ENCODE results near the gene KCNK3. TPM values are rescaled to one million over a fixed set of nuclear protein-coding genes. Genes with fewer than 3 reads are reported as not detected.
A peak's percentile ranks its signal among the peaks of the same experiment; 100 is the strongest.

KCNK3 gene
- total RNA-seq, 1 experiment from 2014 or later, result not detected

DNA sequence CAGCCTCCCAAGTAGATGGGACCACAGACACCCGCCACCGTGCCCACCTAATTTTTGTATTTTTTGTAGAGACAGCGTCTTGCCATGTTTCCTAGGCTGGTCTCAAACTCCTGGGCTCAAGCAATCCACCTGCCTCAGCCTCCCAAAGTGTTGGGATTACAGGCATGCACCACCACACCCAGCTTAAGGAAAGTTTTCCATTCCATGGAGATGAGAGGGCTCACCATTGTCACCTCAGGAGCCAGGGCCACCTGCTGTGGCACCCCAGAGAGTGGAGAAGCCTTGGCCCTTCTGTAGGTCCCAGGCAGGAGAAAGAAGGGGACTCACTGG is 76.2 kb downstream of the KCNK3 start:
- Histone ChIP-seq H2AFZ (ENCODE audit: low read length) (no peak overlapping the region), H3K79me2 (ENCODE audit: low read length) (peaks cover 84% of the 10 kb centered on the region), H3K9ac (ENCODE audit: low read length) (no peak overlapping the region), H3K27ac (ENCODE audit: low read length) (no peak overlapping the region), H3K36me3 (ENCODE audit: insufficient read depth, low read length) (no peaks in the 10 kb centered on the region), H4K20me1 (ENCODE audit: insufficient read depth, low read depth, low read length) (0 out of 2 replicates have a peak, but pooled peaks cover 19% of the 10 kb centered on the region), H3K4me3 (ENCODE audit: low read length) (no peak overlapping the region), H3K4me1 (ENCODE audit: low read length) (peaks cover 15% of the 10 kb centered on the region), H3K9me3 (ENCODE audit: low read length) (no peaks in the 10 kb centered on the region), H3K27me3 (ENCODE audit: low read length) (no peaks in the 10 kb centered on the region), H3K4me2 (ENCODE audit: low read depth, low read length, poor library complexity, severe bottlenecking) (no peak overlapping the region), H3K9me2 (replicated peaks; ENCODE audit: insufficient read depth, low read length) (no peaks in the 10 kb centered on the region)
- DNase-seq, result no peak

DNA sequence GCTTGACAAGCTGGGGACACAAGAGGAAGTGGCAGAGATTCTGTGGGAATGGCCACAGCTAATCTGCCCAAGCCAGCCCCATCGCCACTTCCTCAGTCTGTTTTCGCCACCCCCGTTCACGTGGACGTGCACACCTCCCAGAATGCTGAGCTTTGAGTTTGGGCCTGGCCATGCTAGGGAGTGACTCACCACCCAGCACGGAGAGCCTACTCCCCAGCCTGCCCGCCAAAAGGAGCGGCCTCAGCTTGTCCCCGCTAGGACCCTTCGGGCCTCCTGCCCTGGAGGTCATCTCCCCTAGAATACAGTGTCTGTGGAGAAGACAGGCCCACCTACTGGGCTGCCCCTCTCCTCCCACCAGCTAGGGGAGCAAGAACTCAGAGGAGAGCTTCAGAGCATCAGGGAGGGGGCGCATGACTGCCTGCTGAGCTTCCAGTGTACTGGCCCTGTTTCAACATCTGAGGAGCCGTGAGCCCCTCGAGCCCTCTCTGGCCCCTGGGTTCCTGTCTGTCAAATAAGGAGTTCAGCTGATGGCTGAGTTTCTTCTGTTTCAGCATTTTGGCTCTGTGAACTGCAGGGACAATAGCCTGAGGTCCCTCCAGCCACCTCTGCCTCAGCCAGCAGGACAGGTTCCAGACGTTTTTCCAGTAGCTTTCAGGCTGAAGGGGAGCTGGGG is 76.7 kb downstream of the KCNK3 start:
- no peak overlapping the region for H3K27ac ChIP-seq (ENCODE audit: low read length)
- H4K20me1 ChIP-seq (ENCODE audit: insufficient read depth, low read depth, low read length), result 0 out of 2 replicates have a peak, but pooled peaks cover 19% of the 10 kb centered on the region
- H3K4me3 ChIP-seq (ENCODE audit: low read length), result no peak overlapping the region
- peaks cover 85% of the 10 kb centered on the region for H3K79me2 ChIP-seq (ENCODE audit: low read length)
- no peaks in the 10 kb centered on the region for H3K9me3 ChIP-seq (ENCODE audit: low read length)
- no peak for DNase-seq
- H3K4me1 ChIP-seq (ENCODE audit: low read length), result peaks cover 18% of the 10 kb centered on the region
- no peak overlapping the region for H3K9ac ChIP-seq (ENCODE audit: low read length)
- H2AFZ ChIP-seq (ENCODE audit: low read length), result no peak overlapping the region
- no peaks in the 10 kb centered on the region for H3K9me2 ChIP-seq (replicated peaks; ENCODE audit: insufficient read depth, low read length)
- H3K4me2 ChIP-seq (ENCODE audit: low read depth, low read length, poor library complexity, severe bottlenecking), result no peak overlapping the region
- no peaks in the 10 kb centered on the region for H3K36me3 ChIP-seq (ENCODE audit: insufficient read depth, low read length)
- H3K27me3 ChIP-seq (ENCODE audit: low read length), result no peaks in the 10 kb centered on the region

DNA sequence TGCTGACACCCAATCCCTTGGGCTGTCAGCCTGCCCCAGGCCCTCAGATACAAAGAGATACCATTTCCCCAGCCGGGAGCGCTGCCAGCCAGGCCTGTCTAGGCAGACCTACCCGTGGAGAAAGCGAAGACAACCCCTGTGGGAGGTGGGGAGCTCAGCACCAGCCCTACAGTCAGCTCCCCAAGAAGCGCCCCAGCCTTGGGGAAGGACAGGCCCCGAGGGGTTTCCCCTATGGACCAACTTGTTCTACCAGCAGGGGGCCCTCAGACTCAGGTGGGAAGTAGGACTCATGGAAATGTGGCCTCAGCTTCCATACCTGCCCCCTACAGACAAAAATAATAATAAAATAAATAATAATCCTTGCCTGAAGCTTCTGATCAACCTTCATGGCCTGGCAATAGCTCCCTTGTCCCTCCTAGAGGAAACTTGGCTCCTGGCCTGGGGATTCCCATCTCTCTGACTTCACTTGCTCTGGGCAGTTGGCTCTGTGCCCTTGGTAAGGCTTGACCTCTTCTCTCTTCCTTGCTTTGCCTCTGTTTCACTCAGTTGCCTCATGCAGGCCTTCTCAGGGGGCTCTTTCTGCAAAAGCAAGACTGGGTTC is 78.6 kb downstream of the KCNK3 start:
- no peaks in the 10 kb centered on the region for H3K27me3 ChIP-seq (ENCODE audit: low read length)
- H3K4me2 ChIP-seq (ENCODE audit: low read depth, low read length, poor library complexity, severe bottlenecking), result no peak overlapping the region
- no peak overlapping the region for H3K4me3 ChIP-seq (ENCODE audit: low read length)
- H3K27ac ChIP-seq (ENCODE audit: low read length), result no peak overlapping the region
- no peak overlapping the region for H3K9ac ChIP-seq (ENCODE audit: low read length)
- 0 out of 2 replicates have a peak, but pooled peaks cover 9% of the 10 kb centered on the region for H4K20me1 ChIP-seq (ENCODE audit: insufficient read depth, low read depth, low read length)
- no peaks in the 10 kb centered on the region for H3K36me3 ChIP-seq (ENCODE audit: insufficient read depth, low read length)
- peak; percentile 61 for DNase-seq
- peaks cover 70% of the 10 kb centered on the region for H3K79me2 ChIP-seq (ENCODE audit: low read length)
- H3K4me1 ChIP-seq (ENCODE audit: low read length), result peaks cover 9% of the 10 kb centered on the region
- no peaks in the 10 kb centered on the region for H3K9me3 ChIP-seq (ENCODE audit: low read length)
- no peak overlapping the region for H2AFZ ChIP-seq (ENCODE audit: low read length)
- no peaks in the 10 kb centered on the region for H3K9me2 ChIP-seq (replicated peaks; ENCODE audit: insufficient read depth, low read length)

DNA sequence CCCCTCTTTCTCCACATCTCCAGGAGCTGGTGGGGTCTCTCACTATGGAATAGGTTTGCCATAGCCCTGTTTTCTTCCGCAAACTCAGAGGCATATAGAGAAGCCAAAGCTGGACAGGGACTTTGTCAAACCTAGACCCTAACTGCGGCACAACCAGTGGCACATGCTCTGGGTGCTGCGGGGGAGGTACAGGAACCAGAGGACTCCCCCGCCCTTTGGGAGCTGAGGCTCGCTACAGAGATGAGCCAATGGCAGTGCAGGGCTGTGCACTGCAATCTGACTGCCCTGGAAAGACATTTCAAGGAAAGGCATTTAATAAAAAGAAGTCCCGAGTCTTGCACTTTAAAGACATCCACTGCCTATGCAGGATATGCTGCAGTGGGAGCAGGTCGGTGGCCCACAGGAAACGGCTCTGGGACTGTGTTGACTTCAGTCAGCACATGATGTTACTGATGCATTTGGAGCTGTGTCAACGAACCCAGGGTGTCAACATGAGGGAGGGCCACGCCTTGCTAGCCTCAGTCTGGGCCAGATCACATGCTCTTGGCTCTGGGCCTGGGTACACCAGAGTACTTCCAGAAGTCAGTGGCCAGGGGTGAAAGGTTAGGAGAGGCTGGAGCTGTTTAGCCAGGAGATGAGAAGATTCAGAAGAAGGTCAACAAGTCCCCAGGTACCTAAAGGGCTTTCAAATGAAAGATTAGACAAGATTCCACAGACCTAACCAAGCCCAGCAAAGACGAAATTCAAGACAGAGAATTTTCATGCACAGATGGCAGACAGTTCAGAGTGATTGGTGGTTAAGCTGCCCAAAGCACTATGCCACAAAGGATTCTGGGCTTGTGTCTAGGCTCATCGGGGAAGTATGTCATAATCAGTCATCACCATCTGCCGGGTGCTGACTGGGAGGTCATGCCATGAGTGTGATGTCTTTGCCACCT is 79.8 kb downstream of the KCNK3 start:
- Histone ChIP-seq H3K9me3 (ENCODE audit: low read length) (no peaks in the 10 kb centered on the region), H3K9me2 (replicated peaks; ENCODE audit: insufficient read depth, low read length) (no peaks in the 10 kb centered on the region), H4K20me1 (ENCODE audit: insufficient read depth, low read depth, low read length) (0 out of 2 replicates have a peak, but pooled peaks cover 4% of the 10 kb centered on the region), H3K79me2 (ENCODE audit: low read length) (peaks cover 58% of the 10 kb centered on the region), H3K36me3 (ENCODE audit: insufficient read depth, low read length) (no peaks in the 10 kb centered on the region), H3K4me3 (ENCODE audit: low read length) (no peak overlapping the region), H3K27ac (ENCODE audit: low read length) (no peak overlapping the region), H2AFZ (ENCODE audit: low read length) (no peak overlapping the region), H3K27me3 (ENCODE audit: low read length) (no peaks in the 10 kb centered on the region), H3K9ac (ENCODE audit: low read length) (no peak overlapping the region), H3K4me1 (ENCODE audit: low read length) (peaks cover 9% of the 10 kb centered on the region), H3K4me2 (ENCODE audit: low read depth, low read length, poor library complexity, severe bottlenecking) (no peak overlapping the region)
- DNase-seq, result no peak

DNA sequence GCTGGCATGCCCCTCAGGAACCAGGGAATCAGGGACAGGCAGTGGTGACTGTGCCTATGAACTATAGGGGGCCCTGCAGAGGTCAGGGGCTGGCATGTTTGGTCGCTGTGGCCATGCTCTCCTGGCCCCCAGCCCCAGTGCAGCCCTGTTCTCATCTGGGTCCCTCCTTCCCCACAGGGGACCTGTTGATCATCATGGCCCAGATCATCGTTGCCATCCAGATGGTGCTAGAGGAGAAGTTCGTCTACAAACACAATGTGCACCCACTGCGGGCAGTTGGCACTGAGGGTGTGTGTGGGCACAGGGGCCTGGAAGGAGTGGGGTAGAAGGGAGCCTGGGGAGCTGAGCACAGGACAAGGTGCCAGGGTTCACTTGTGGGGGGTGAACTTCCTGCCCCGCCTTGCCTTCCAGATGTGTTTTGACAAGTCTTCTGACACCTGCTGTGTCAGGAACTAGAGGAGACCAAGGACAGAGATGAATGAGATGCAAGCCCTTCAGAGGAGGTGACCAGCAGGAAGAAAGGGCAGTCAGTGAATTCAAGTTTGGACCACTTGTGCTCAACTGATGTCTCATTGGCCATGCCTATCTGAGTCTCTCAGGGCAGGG is 83.8 kb downstream of the KCNK3 start:
- Histone ChIP-seq H3K4me1 (ENCODE audit: low read length) (peaks cover 9% of the 10 kb centered on the region), H4K20me1 (ENCODE audit: insufficient read depth, low read depth, low read length) (no peaks in the 10 kb centered on the region), H3K4me3 (ENCODE audit: low read length) (no peak overlapping the region), H3K9ac (ENCODE audit: low read length) (no peak overlapping the region), H3K9me3 (ENCODE audit: low read length) (no peaks in the 10 kb centered on the region), H3K27ac (ENCODE audit: low read length) (no peak overlapping the region), H3K9me2 (replicated peaks; ENCODE audit: insufficient read depth, low read length) (no peaks in the 10 kb centered on the region), H3K4me2 (ENCODE audit: low read depth, low read length, poor library complexity, severe bottlenecking) (no peak overlapping the region), H3K36me3 (ENCODE audit: insufficient read depth, low read length) (peaks cover 8% of the 10 kb centered on the region; the same call in 1 of the 2 replicates), H2AFZ (ENCODE audit: low read length) (no peak overlapping the region), H3K27me3 (ENCODE audit: low read length) (no peaks in the 10 kb centered on the region), H3K79me2 (ENCODE audit: low read length) (peaks cover 23% of the 10 kb centered on the region)
- DNase-seq, result no peak

DNA sequence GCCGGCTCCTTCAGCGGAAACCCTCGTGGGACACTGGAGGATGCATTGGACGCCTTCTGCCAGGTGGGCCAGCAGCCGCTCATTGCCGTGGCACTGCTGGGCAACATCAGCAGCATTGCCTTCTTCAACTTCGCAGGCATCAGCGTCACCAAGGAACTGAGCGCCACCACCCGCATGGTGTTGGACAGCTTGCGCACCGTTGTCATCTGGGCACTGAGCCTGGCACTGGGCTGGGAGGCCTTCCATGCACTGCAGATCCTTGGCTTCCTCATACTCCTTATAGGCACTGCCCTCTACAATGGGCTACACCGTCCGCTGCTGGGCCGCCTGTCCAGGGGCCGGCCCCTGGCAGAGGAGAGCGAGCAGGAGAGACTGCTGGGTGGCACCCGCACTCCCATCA is 85.6 kb downstream of the KCNK3 start:
- Histone ChIP-seq H3K27me3 (ENCODE audit: low read length) (no peaks in the 10 kb centered on the region), H3K9me2 (replicated peaks; ENCODE audit: insufficient read depth, low read length) (no peaks in the 10 kb centered on the region), H3K9me3 (ENCODE audit: low read length) (no peaks in the 10 kb centered on the region), H3K9ac (ENCODE audit: low read length) (no peak overlapping the region), H4K20me1 (ENCODE audit: insufficient read depth, low read depth, low read length) (no peaks in the 10 kb centered on the region), H3K4me1 (ENCODE audit: low read length) (peaks cover 9% of the 10 kb centered on the region), H2AFZ (ENCODE audit: low read length) (no peak overlapping the region), H3K36me3 (ENCODE audit: insufficient read depth, low read length) (peaks cover 8% of the 10 kb centered on the region; the same call in 1 of the 2 replicates), H3K79me2 (ENCODE audit: low read length) (peaks cover 6% of the 10 kb centered on the region; the same call in 1 of the 2 replicates), H3K27ac (ENCODE audit: low read length) (no peak overlapping the region), H3K4me2 (ENCODE audit: low read depth, low read length, poor library complexity, severe bottlenecking) (no peak overlapping the region), H3K4me3 (ENCODE audit: low read length) (no peak overlapping the region)
- DNase-seq, result no peak

DNA sequence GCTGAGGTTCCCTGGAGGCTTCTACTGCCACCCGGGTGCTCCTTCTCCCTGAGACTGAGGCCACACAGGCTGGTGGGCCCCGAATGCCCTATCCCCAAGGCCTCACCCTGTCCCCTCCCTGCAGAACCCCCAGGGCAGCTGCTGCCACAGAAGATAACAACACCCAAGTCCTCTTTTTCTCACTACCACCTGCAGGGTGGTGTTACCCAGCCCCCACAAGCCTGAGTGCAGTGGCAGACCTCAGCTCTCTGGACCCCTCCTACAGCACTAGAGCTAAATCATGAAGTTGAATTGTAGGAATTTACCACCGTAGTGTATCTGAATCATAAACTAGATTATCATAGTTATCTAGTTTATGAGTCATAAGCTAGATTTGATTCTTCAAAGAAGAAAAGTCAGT is 86.0 kb downstream of the KCNK3 start:
- no peak overlapping the region for H3K4me2 ChIP-seq (ENCODE audit: low read depth, low read length, poor library complexity, severe bottlenecking)
- no peak overlapping the region for H3K4me3 ChIP-seq (ENCODE audit: low read length)
- H3K27me3 ChIP-seq (ENCODE audit: low read length), result no peaks in the 10 kb centered on the region
- H3K4me1 ChIP-seq (ENCODE audit: low read length), result peaks cover 9% of the 10 kb centered on the region
- no peaks in the 10 kb centered on the region for H3K9me2 ChIP-seq (replicated peaks; ENCODE audit: insufficient read depth, low read length)
- DNase-seq, result no peak
- no peak overlapping the region for H3K27ac ChIP-seq (ENCODE audit: low read length)
- H3K36me3 ChIP-seq (ENCODE audit: insufficient read depth, low read length), result peaks cover 8% of the 10 kb centered on the region; the same call in 1 of the 2 replicates
- no peaks in the 10 kb centered on the region for H3K9me3 ChIP-seq (ENCODE audit: low read length)
- H3K79me2 ChIP-seq (ENCODE audit: low read length), result peaks cover 6% of the 10 kb centered on the region; the same call in 1 of the 2 replicates
- no peak overlapping the region for H3K9ac ChIP-seq (ENCODE audit: low read length)
- no peaks in the 10 kb centered on the region for H4K20me1 ChIP-seq (ENCODE audit: insufficient read depth, low read depth, low read length)
- H2AFZ ChIP-seq (ENCODE audit: low read length), result no peak overlapping the region
